Nephron progenitor cell (in vitro differentiated cells): ENCODE results near the gene FLRT2.

Experiments
- DNase-seq: peaks from one replicate; pipeline ENCODE4 v3.0.0; 2021
- H3K27ac Mint-ChIP-seq: 2 replicates; pipeline ENCODE4 v1.8.0; 2021; ENCODE audit warnings: mild to moderate bottlenecking, moderate library complexity, mixed read lengths
- H3K27me3 Mint-ChIP-seq: 2 replicates; pipeline ENCODE4 v1.8.0; 2021; ENCODE audit warnings: mild to moderate bottlenecking, low read depth, mixed read lengths; ENCODE audit not compliant: poor library complexity
- H3K36me3 Mint-ChIP-seq: 2 replicates; pipeline ENCODE4 v1.8.0; 2021; ENCODE audit warnings: low read depth, mixed read lengths
- H3K4me1 Mint-ChIP-seq: 2 replicates; pipeline ENCODE4 v1.8.0; 2021; ENCODE audit warnings: mixed read lengths
- H3K4me3 Mint-ChIP-seq: 2 replicates; pipeline ENCODE4 v1.8.0; 2021; ENCODE audit warnings: mild to moderate bottlenecking, moderate library complexity, mixed read lengths
- H3K9me3 Mint-ChIP-seq: 2 replicates; pipeline ENCODE4 v1.8.0; 2021; ENCODE audit warnings: mild to moderate bottlenecking, moderate library complexity, mixed read lengths
- CTCF ChIP-seq: fragments of 200-600 bp; sonication (generic); IDR thresholded peaks from 2 replicates; pipeline ENCODE4 v1.5.0; 2021; ENCODE audit warnings: antibody characterized with exemption

The FLRT2 gene

GRCh38 chr14:85501751-85502150 is 28.2 kb upstream of the FLRT2 start:
- TF ChIP-seq CTCF = no peak
- Mint-ChIP-seq H3K36me3 (no peaks in the 10 kb centered on the region), H3K9me3 (no peaks in the 10 kb centered on the region), H3K4me3 (no peak overlapping the region), H3K27ac (no peak overlapping the region), H3K27me3 (no peaks in the 10 kb centered on the region), H3K4me1 (no peaks in the 10 kb centered on the region)
- no peak for DNase-seq

- Mint-ChIP-seq H3K4me3 (no peak overlapping the region), H3K36me3 (no peaks in the 10 kb centered on the region), H3K9me3 (peaks cover 5% of the 10 kb centered on the region), H3K27ac (no peak overlapping the region), H3K4me1 (peaks cover 20% of the 10 kb centered on the region), H3K27me3 (peaks cover 5% of the 10 kb centered on the region)
- TF ChIP-seq CTCF = no peak
- DNase-seq = no peak
These were observed 21.1 kb upstream of the FLRT2 start for GRCh38 chr14:85508863-85509262.

- H3K27ac Mint-ChIP-seq = no peak overlapping the region
- peaks cover 6% of the 10 kb centered on the region for H3K27me3 Mint-ChIP-seq
- peaks cover 5% of the 10 kb centered on the region for H3K9me3 Mint-ChIP-seq
- no peak overlapping the region for H3K4me3 Mint-ChIP-seq
- no peak for DNase-seq
- no peaks in the 10 kb centered on the region for H3K36me3 Mint-ChIP-seq
- peaks cover 17% of the 10 kb centered on the region for H3K4me1 Mint-ChIP-seq
- TF ChIP-seq CTCF = no peak
These were observed 17.5 kb upstream of the FLRT2 start for GRCh38 chr14:85512451-85512850.

GRCh38 chr14:85514487-85514886 is 15.5 kb upstream of the FLRT2 start:
- H3K27me3 Mint-ChIP-seq = peaks cover 6% of the 10 kb centered on the region
- no peak overlapping the region for H3K27ac Mint-ChIP-seq
- H3K4me1 Mint-ChIP-seq = peaks cover 7% of the 10 kb centered on the region
- H3K4me3 Mint-ChIP-seq = no peak overlapping the region
- no peak for TF ChIP-seq CTCF
- DNase-seq = no peak
- no peaks in the 10 kb centered on the region for H3K36me3 Mint-ChIP-seq
- H3K9me3 Mint-ChIP-seq = peaks cover 5% of the 10 kb centered on the region

GRCh38 chr14:85516239-85517113 is 13.5 kb upstream of the FLRT2 start:
- no peak for DNase-seq

More at GRCh38 chr14:85516239-85517113, 13.5 kb upstream of the FLRT2 start:
- Mint-ChIP-seq H3K36me3 (no peaks in the 10 kb centered on the region), H3K4me3 (no peak overlapping the region), H3K9me3 (peaks cover 5% of the 10 kb centered on the region), H3K27ac (no peak overlapping the region), H3K4me1 (peaks cover 27% of the 10 kb centered on the region), H3K27me3 (peaks cover 6% of the 10 kb centered on the region)
- no peak for TF ChIP-seq CTCF
